Cardiac muscle cell (in vitro differentiated cells and primary cell): ENCODE data around the gene MAST3. TPM values are rescaled to one million over a fixed set of nuclear protein-coding genes. Genes with fewer than 3 reads are reported as not detected.

Experiments used
- DNase-seq, 2 donors: peaks; one replicate each; pipeline versions ENCODE4 v3.0.0 to v3.0.0-alpha.2; 2010 to 2017; ENCODE audit warnings: low read depth in 1 of 2, low spot score in 1 of 2
- H3K27ac ChIP-seq: fragments of 200-600 bp; sonication (generic); 2 replicates; pipeline ENCODE4 v1.5.1; 2016
- H3K27me3 ChIP-seq: fragments of 200-600 bp; sonication (generic); 2 replicates; pipeline ENCODE4 v1.6.0; 2016; ENCODE audit warnings: control low read depth
- H3K36me3 ChIP-seq: fragments of 200-600 bp; sonication (generic); 2 replicates; pipeline ENCODE4 v1.5.1; 2016; ENCODE audit warnings: control low read depth
- H3K4me1 ChIP-seq: fragments of 200-600 bp; sonication (generic); 2 replicates; pipeline ENCODE4 v1.8.1; 2017; ENCODE audit warnings: low read depth, mild to moderate bottlenecking, mixed run types
- H3K4me3 ChIP-seq: fragments of 200-600 bp; sonication (generic); 2 replicates; pipeline ENCODE4 v1.5.1; 2016; ENCODE audit warnings: mild to moderate bottlenecking
- H3K9me3 ChIP-seq: fragments of 200-600 bp; sonication (generic); 2 replicates; pipeline ENCODE4 v1.5.1; 2017; ENCODE audit warnings: low read depth, mild to moderate bottlenecking, control low read depth
- CTCF ChIP-seq: IDR thresholded peaks from 2 replicates; pipeline ENCODE4 v1.5.1; 2012; ENCODE audit warnings: low read depth, mild to moderate bottlenecking, low read length
- polyA plus RNA-seq: library from polyadenylated mRNA; unstranded; fragments of >200 nt; fragmentation: Nextera tagmentation; extraction: Ambion mirVana; gene quantifications from 2 replicates; pipeline ENCODE4 v1.2.1, GENCODE V29; 2016
- total RNA-seq: library from RNA; depleted of rRNA; stranded (reverse); fragments of >200 nt; gene quantifications from 2 replicates; pipeline ENCODE4 v1.2.3, GENCODE V29; 2016

Gene MAST3
- total and polyA plus RNA-seq, 2 experiments from 2014 or later, result 5.5 to 8.1 TPM

- peaks cover 21% of the 10 kb centered on the region for H3K36me3 ChIP-seq
These were observed 66.5 kb downstream of the MAST3 start for GRCh38 chr19:18164072-18164471.

GRCh38 chr19:18165794-18166544 is 68.4 kb downstream of the MAST3 start:
- no peak for DNase-seq
- Histone ChIP-seq H3K4me1 (no peaks in the 10 kb centered on the region), H3K27ac (no peak overlapping the region), H3K9me3 (no peaks in the 10 kb centered on the region), H3K27me3 (no peaks in the 10 kb centered on the region), H3K36me3 (peaks cover 21% of the 10 kb centered on the region), H3K4me3 (no peak overlapping the region)
- no peak for TF ChIP-seq CTCF

More at GRCh38 chr19:18164072-18164471, 66.5 kb downstream of the MAST3 start:
- DNase-seq, result no peak
- Histone ChIP-seq H3K27ac (no peak overlapping the region), H3K4me1 (no peaks in the 10 kb centered on the region), H3K9me3 (no peaks in the 10 kb centered on the region), H3K27me3 (no peaks in the 10 kb centered on the region), H3K4me3 (no peak overlapping the region)
- TF ChIP-seq CTCF, result no peak

- H3K27ac ChIP-seq, result no peak overlapping the region
- no peaks in the 10 kb centered on the region for H3K9me3 ChIP-seq
- peaks cover 17% of the 10 kb centered on the region for H3K36me3 ChIP-seq
- no peak overlapping the region for H3K4me3 ChIP-seq
- TF ChIP-seq CTCF, result no peak
- no peaks in the 10 kb centered on the region for H3K4me1 ChIP-seq
- no peak for DNase-seq
- no peaks in the 10 kb centered on the region for H3K27me3 ChIP-seq
These were observed 69.4 kb downstream of the MAST3 start for GRCh38 chr19:18167011-18167410.

- Histone ChIP-seq H3K9me3 (no peaks in the 10 kb centered on the region), H3K36me3 (peaks cover 13% of the 10 kb centered on the region), H3K27me3 (no peaks in the 10 kb centered on the region), H3K27ac (no peak overlapping the region), H3K4me1 (no peaks in the 10 kb centered on the region), H3K4me3 (no peak overlapping the region)
- peak; percentile 52 to 56 for DNase-seq
- peak; percentile 77 for TF ChIP-seq CTCF
These were observed 70.5 kb downstream of the MAST3 start for GRCh38 chr19:18167975-18168645.

- Histone ChIP-seq H3K9me3 (no peaks in the 10 kb centered on the region), H3K4me3 (no peak overlapping the region), H3K27ac (no peak overlapping the region), H3K36me3 (peaks cover 12% of the 10 kb centered on the region), H3K4me1 (peaks cover 2% of the 10 kb centered on the region), H3K27me3 (peaks cover under 1% of the 10 kb centered on the region)
- no peak for TF ChIP-seq CTCF
- no peak for DNase-seq
These were observed 71.2 kb downstream of the MAST3 start for GRCh38 chr19:18168673-18169381.
